Measurements from ENCODE around the gene ARHGEF2. TPM values are rescaled to one million over a fixed set of nuclear protein-coding genes. Genes with fewer than 3 reads are reported as not detected.

The ARHGEF2 gene
- total and polyA plus RNA-seq, 12 donors = 22.7 to 79.8 (median 56.9) TPM

DNA sequence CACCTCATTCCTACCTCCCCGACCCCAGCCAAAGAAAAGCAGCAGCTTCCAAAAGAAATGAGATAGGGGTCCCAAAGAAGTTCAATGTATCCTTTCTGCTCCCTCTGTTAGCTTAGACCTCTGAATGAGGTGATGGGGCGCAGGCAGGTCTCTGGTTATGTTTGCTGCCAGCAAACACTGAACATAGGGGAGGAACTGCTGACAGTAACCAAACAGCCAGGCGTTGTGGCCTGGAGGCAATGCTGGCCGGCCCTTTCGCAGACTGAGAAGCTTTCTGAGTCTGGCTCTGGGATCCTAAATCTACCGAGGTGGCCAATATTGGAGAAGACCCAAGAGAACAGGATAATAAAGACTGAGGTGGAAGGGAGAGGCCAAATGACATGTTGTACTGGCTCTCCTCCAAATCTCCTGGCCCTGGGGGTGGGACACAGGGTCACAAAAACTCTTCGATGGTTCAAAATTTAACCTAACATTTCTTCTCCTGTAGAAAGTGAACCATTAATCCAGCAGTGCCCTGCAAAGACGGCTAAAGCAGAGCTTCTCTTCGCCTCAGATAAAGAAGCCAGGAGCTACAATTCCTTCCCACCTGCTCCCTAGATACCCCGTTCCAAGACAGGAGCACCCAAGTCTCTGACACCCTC is 22.8 kb upstream of the ARHGEF2 start:
- Histone ChIP-seq H3K27me3 (no peaks in the 10 kb centered on the region), H3K36me3 (no peaks in the 10 kb centered on the region), H3K4me3 (no peak overlapping the region), H3K27ac (no peak overlapping the region), H3K4me1 (peaks cover 0 to 14% (median 7%) of the 10 kb centered on the region in 9 donors), H3K9me3 (no peaks in the 10 kb centered on the region)
- WGBS, 2 donors = 62 to 68% methylated on average over 10 of the region's 10 CpGs
- DNase-seq (no peak), ATAC-seq (no peak)
- intact Hi-C loops (cut with DNase I) = loop anchor here in 1 of 10 donors (10.0 kb wide), 1 partner anchor 64 kb away; the partner anchor contains the start of gene RAB25
- TF ChIP-seq, protein P1, sequence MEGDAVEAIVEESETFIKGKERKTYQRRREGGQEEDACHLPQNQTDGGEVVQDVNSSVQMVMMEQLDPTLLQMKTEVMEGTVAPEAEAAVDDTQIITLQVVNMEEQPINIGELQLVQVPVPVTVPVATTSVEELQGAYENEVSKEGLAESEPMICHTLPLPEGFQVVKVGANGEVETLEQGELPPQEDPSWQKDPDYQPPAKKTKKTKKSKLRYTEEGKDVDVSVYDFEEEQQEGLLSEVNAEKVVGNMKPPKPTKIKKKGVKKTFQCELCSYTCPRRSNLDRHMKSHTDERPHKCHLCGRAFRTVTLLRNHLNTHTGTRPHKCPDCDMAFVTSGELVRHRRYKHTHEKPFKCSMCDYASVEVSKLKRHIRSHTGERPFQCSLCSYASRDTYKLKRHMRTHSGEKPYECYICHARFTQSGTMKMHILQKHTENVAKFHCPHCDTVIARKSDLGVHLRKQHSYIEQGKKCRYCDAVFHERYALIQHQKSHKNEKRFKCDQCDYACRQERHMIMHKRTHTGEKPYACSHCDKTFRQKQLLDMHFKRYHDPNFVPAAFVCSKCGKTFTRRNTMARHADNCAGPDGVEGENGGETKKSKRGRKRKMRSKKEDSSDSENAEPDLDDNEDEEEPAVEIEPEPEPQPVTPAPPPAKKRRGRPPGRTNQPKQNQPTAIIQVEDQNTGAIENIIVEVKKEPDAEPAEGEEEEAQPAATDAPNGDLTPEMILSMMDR (IDR thresholded peaks at IDR 0.05) = no peak

DNA sequence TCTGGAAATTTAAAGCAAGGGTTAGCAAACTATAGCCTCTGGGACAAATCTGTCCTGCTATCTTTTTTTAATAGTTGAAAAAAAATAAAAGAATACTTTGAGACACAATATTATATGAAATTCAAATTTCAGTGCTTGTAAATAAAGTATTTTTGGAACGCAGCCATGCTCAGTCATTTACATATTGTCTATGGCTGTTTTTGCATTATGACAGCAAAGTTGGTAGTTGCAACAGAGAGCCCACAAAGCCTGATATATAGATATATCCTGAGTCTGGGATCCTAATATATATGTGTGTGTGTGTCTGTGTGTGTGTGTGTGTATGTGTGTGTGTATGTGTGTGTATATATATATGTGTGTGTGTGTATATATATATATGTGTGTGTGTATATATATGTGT is 21.6 kb upstream of the ARHGEF2 start:
- DNase-seq (no peak), ATAC-seq (no peak)
- 84 to 89% methylated on average over 1 of the region's 1 CpG for WGBS, 2 donors
- Histone ChIP-seq H3K27ac (no peak overlapping the region), H3K4me1 (peaks cover 0 to 18% (median 11%) of the 10 kb centered on the region in 9 donors), H3K9me3 (no peaks in the 10 kb centered on the region), H3K4me3 (no peak overlapping the region), H3K36me3 (no peaks in the 10 kb centered on the region), H3K27me3 (no peaks in the 10 kb centered on the region)
- intact Hi-C loops (cut with DNase I) = loop anchor here in 1 of 10 donors (10.0 kb wide), 1 partner anchor 65 kb away; the partner anchor contains the start of gene RAB25
- TF ChIP-seq, protein P1 (IDR thresholded peaks at IDR 0.05) = no peak

DNA sequence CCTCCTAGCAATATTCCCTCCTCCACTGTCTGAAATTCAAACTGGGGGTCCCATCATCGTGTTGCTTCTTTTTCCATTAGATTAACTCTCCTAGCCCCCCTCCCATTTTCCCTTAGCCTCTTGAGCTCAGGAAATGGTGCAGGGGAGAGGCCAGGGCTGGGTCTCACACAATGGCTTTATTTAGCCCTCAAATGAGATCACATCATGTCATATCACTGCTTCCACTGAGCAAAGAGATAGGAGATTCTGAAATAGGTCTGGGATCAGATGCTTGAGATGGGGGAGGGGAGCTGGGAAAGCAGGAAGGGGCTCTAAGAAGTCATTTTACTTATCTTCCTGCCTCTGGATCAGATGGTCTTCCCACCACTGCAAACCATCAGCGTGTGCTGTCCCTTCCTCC is 17.8 kb upstream of the ARHGEF2 start:
- ATAC-seq (peak in 2 of 8 donors; percentile 29 to 46), DNase-seq (no peak)
- intact Hi-C loops (cut with DNase I) = no loop called here
- H3K27me3 ChIP-seq = no peaks in the 10 kb centered on the region
- peak overlapping the region in 1 of 10 donors; percentile 28 for H3K27ac ChIP-seq
- no peaks in the 10 kb centered on the region for H3K36me3 ChIP-seq
- H3K4me3 ChIP-seq = no peak overlapping the region
- TF ChIP-seq, protein P1 (IDR thresholded peaks at IDR 0.05) = no peak
- WGBS, 2 donors = 19 to 28% methylated on average over 2 of the region's 2 CpGs
- H3K4me1 ChIP-seq = peaks cover 0 to 12% (median 7%) of the 10 kb centered on the region in 9 donors
- H3K9me3 ChIP-seq = no peaks in the 10 kb centered on the region

DNA sequence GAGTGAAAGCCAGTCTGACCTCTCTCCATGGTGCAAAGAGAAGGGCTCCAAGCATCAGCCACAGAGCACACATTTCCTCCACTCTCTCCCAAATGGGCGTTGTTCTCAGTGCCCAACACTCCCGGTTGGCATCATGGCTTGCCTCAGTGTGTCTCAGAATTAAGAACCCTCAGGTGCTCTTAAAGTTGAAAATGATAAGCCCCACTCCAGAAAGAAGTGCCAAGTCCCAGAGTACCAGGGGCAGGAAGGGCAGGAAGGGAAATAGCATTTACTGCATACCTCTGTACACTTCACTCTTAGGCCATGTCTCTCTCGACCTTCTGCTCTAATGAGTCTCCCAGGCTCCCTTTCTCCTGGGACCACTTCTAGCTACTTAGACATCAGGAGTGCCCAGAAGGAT is 15.2 kb upstream of the ARHGEF2 start:
- Histone ChIP-seq H3K36me3 (no peaks in the 10 kb centered on the region), H3K4me1 (peaks cover 6 to 36% (median 18%) of the 10 kb centered on the region in 9 donors), H3K27ac (no peak overlapping the region), H3K4me3 (no peak overlapping the region), H3K27me3 (no peaks in the 10 kb centered on the region), H3K9me3 (no peaks in the 10 kb centered on the region)
- TF ChIP-seq, protein P1 (IDR thresholded peaks at IDR 0.05) = no peak
- no peak for ATAC-seq
- DNase-seq = no peak
- intact Hi-C loops (cut with DNase I) = no loop called here
- 78 to 81% methylated on average over 3 of the region's 3 CpGs for WGBS, 2 donors
